Measurements from ENCODE around the gene RBPJ.
A peak's percentile ranks its signal among the peaks of the same experiment; 100 is the strongest.

Gene RBPJ

GRCh38 chr4:26330186-26330787 is 9.5 kb downstream of the RBPJ start:
- H3K4me2 ChIP-seq (ENCODE audit: low read length): peak overlapping the region; percentile 23; the same call in 1 of the 2 replicates
- no peak overlapping the region for H2AFZ ChIP-seq (ENCODE audit: low read length)
- peaks cover 14% of the 10 kb centered on the region for H3K4me1 ChIP-seq (ENCODE audit: insufficient read depth, low read length, severe bottlenecking)
- H3F3A ChIP-seq (ENCODE audit: insufficient read depth, low read length): no peaks in the 10 kb centered on the region
- no peak overlapping the region; the same call in 1 of the 2 replicates for H3K9ac ChIP-seq (ENCODE audit: low read length)
- H3K36me3 ChIP-seq (ENCODE audit: insufficient read depth, low read length): no peaks in the 10 kb centered on the region
- no peaks in the 10 kb centered on the region for H3K9me3 ChIP-seq (ENCODE audit: low read length)
- H4K20me1 ChIP-seq (ENCODE audit: insufficient read depth, low read length): no peaks in the 10 kb centered on the region
- TF ChIP-seq EZH2 (IDR thresholded peaks at IDR 0.05; ENCODE audit: borderline replicate concordance, low read length) (no peak), CTCF (IDR thresholded peaks at IDR 0.05; ENCODE audit: low read length) (peak; percentile 51)
- H3K27me3 ChIP-seq (ENCODE audit: insufficient read depth, low read length): no peaks in the 10 kb centered on the region
- H3K9me2 ChIP-seq (ENCODE audit: low read depth, low read length): no peaks in the 10 kb centered on the region
- H3K4me3 ChIP-seq (ENCODE audit: low read depth, low read length, poor library complexity, severe bottlenecking): no peak overlapping the region
- H3K27ac ChIP-seq (ENCODE audit: low read depth, low read length, poor library complexity, severe bottlenecking): no peak overlapping the region
- H3K79me2 ChIP-seq (ENCODE audit: insufficient read depth, low read length): peaks cover 61% of the 10 kb centered on the region

GRCh38 chr4:26330946-26331345 is 10.1 kb downstream of the RBPJ start:
- TF ChIP-seq CTCF (IDR thresholded peaks at IDR 0.05; ENCODE audit: low read length): no peak
- TF ChIP-seq EZH2 (IDR thresholded peaks at IDR 0.05; ENCODE audit: borderline replicate concordance, low read length): no peak
- Histone ChIP-seq H3K79me2 (ENCODE audit: insufficient read depth, low read length) (peaks cover 56% of the 10 kb centered on the region), H4K20me1 (ENCODE audit: insufficient read depth, low read length) (no peaks in the 10 kb centered on the region), H3F3A (ENCODE audit: insufficient read depth, low read length) (no peaks in the 10 kb centered on the region), H3K9me2 (ENCODE audit: low read depth, low read length) (no peaks in the 10 kb centered on the region), H3K27me3 (ENCODE audit: insufficient read depth, low read length) (no peaks in the 10 kb centered on the region), H3K9ac (ENCODE audit: low read length) (no peak overlapping the region; the same call in 1 of the 2 replicates), H3K36me3 (ENCODE audit: insufficient read depth, low read length) (no peaks in the 10 kb centered on the region), H3K4me1 (ENCODE audit: insufficient read depth, low read length, severe bottlenecking) (peaks cover 14% of the 10 kb centered on the region), H2AFZ (ENCODE audit: low read length) (no peak overlapping the region), H3K27ac (ENCODE audit: low read depth, low read length, poor library complexity, severe bottlenecking) (no peak overlapping the region), H3K4me2 (ENCODE audit: low read length) (peak overlapping the region; percentile 23; the same call in 1 of the 2 replicates), H3K9me3 (ENCODE audit: low read length) (no peaks in the 10 kb centered on the region), H3K4me3 (ENCODE audit: low read depth, low read length, poor library complexity, severe bottlenecking) (no peak overlapping the region)

GRCh38 chr4:26331380-26331950 is 10.7 kb downstream of the RBPJ start:
- no peaks in the 10 kb centered on the region for H3K27me3 ChIP-seq (ENCODE audit: insufficient read depth, low read length)
- H3F3A ChIP-seq (ENCODE audit: insufficient read depth, low read length): no peaks in the 10 kb centered on the region
- H3K9ac ChIP-seq (ENCODE audit: low read length): no peak overlapping the region
- peaks cover 14% of the 10 kb centered on the region for H3K4me1 ChIP-seq (ENCODE audit: insufficient read depth, low read length, severe bottlenecking)
- no peaks in the 10 kb centered on the region for H3K9me2 ChIP-seq (ENCODE audit: low read depth, low read length)
- H3K27ac ChIP-seq (ENCODE audit: low read depth, low read length, poor library complexity, severe bottlenecking): no peak overlapping the region
- no peaks in the 10 kb centered on the region for H3K36me3 ChIP-seq (ENCODE audit: insufficient read depth, low read length)
- H3K9me3 ChIP-seq (ENCODE audit: low read length): no peaks in the 10 kb centered on the region
- H3K79me2 ChIP-seq (ENCODE audit: insufficient read depth, low read length): peaks cover 56% of the 10 kb centered on the region
- H2AFZ ChIP-seq (ENCODE audit: low read length): no peak overlapping the region
- no peaks in the 10 kb centered on the region for H4K20me1 ChIP-seq (ENCODE audit: insufficient read depth, low read length)
- no peak overlapping the region for H3K4me3 ChIP-seq (ENCODE audit: low read depth, low read length, poor library complexity, severe bottlenecking)
- no peak for TF ChIP-seq CTCF (IDR thresholded peaks at IDR 0.05; ENCODE audit: low read length)
- H3K4me2 ChIP-seq (ENCODE audit: low read length): no peak overlapping the region

Data from OCI-LY1 (cell line).